GM12891 (cell line): ENCODE results near the gene CD81.

Experiments
- PAX5 ChIP-seq: IDR thresholded peaks from 2 replicates; pipeline ENCODE4 v1.6.1; 2011; ENCODE audit warnings: low read length, moderate library complexity, mild to moderate bottlenecking; ENCODE audit not compliant: insufficient read depth, severe bottlenecking
- POLR2A ChIP-seq: IDR thresholded peaks from 2 replicates; pipeline ENCODE4 v1.6.1; 2011; ENCODE audit warnings: low read depth, low read length, control low read depth
- POLR2AphosphoS5 ChIP-seq: IDR thresholded peaks from 2 replicates; pipeline ENCODE4 v1.6.1; 2011; ENCODE audit warnings: low read depth, low read length, control low read depth
- POU2F2 ChIP-seq: IDR thresholded peaks from 2 replicates; pipeline ENCODE4 v1.6.1; 2011; ENCODE audit warnings: low read depth, mild to moderate bottlenecking, control low read depth, low read length, moderate library complexity
- SPI1 ChIP-seq: IDR thresholded peaks from 2 replicates; pipeline ENCODE4 v1.6.1; 2011; ENCODE audit warnings: low read depth, low read length, control low read depth
- TAF1 ChIP-seq: IDR thresholded peaks from 2 replicates; pipeline ENCODE4 v1.6.1; 2011; ENCODE audit warnings: low read depth, low read length, control low read depth

GRCh38 chr11:2400762-2401435 is 23.8 kb downstream of the CD81 start:
- TF ChIP-seq POLR2A (no peak), POLR2AphosphoS5 (no peak), TAF1 (no peak), SPI1 (no peak), PAX5 (no peak), POU2F2 (no peak)
